DMS53 (cell line): ENCODE results near the gene ALG6.
"Not testable (repeated sequence)": the region's sequence is repeated elsewhere in the genome, so short reads cannot be mapped to it uniquely, and the experiment has no call there.

Source experiments
- DNase-seq: peaks from one replicate; lab custom pipeline; 2025; lab: John Stamatoyannopoulos, UW

The ALG6 gene

DNA sequence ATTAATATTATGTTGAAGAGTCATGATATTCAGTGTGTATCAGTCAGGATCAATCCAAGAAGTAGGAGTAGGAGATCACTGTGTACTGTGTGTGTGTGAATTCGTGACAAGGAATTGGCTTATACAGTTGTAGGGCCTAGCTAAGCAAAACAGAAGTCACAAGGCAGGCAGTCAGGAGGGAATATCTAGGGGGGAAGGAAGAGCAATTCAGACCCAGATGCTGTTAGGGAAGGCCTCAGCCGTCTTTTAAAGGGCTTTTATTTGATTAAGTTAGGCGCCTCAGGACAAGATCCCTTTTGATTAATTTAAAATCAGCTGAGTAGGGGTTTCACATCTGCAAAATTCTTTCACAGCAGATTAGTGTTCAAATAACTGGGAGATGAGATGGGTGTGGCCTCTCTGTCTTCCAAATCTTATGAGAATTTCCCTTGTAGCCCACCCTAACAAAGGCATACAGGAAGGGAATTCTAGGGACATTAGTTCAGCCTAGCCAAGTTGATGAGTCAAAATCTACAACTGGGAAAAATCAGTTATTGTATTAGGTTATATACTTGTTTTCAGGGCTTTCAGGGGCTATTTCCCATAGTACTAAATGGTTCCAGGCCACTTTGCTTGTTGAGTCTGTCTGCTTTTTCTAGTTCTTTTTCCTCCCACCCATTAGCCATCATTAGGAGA is 47.4 kb downstream of the ALG6 start:
- no peak for DNase-seq

DNA sequence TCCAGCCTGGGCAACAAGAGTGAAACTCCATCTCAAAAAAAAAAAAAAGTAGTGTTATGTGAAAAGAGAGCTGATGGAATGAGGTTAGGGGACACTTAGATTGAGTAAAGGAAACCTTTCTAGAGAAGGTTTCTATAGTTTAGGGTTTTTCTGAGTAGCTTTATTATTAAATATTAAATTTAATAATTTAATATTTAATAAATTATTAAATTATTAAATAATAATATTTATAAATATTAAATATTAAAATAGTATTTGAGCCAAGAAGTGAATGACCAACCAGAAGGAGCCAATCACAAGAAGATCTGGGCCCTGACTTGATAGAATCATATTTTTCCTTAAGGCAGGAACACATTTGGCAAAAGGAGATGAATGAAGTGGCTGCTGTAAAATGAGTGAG is 50.7 kb downstream of the ALG6 start:
- DNase-seq, result no peak

DNA sequence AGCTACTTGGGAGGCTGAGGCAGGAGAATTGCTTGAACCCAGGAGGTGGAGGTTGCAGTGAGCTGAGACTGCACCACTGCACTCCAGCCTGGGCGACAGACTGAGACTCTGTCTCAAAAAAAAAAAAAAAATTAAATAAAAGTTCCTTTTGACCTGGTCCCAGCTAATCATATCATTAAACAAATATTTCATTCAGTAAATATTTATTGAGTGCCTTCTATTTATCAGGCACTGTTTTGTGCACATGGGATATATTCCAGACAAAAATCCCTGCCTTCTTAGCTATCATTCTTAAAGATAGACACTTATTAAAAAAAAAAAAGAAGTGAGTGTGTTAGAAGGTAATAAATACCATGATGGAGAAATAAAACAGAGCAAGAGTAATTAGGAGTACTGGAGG is 53.3 kb downstream of the ALG6 start:
- not testable (repeated sequence) for DNase-seq

DNA sequence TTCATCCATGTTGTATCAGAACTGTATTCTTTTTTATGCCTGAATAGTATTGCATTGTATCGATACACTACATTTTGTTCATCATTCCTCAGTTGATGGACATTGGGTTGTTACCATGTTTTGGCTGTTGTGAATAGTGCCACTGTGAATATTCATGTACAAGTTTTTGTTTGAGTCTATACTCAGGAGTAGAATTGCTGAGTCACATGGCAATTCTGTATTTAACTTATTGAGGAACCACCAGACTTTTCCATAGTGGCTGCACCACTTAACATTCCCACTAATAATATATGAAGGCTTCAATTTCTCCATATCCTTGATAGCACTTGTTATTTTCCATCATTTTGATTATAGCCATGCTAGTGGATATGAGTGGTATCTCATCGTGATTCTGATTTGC is 56.2 kb downstream of the ALG6 start:
- DNase-seq, result no peak

DNA sequence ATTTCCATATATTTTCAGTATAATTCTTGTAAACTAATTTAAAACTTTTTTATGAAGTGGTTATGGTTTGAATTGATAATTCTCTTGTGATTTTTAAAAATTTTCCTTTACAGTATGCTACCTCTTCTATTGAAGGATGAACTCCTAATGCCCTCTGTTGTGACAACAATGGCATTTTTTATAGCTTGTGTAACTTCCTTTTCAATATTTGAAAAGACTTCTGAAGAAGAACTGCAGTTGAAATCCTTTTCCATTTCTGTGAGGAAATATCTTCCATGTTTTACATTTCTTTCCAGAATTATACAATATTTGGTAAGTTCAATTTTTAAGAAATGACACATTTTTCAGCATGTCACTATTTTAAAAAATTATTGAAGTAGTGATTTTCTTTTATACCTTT is 61.4 kb downstream of the ALG6 start:
- no peak for DNase-seq

DNA sequence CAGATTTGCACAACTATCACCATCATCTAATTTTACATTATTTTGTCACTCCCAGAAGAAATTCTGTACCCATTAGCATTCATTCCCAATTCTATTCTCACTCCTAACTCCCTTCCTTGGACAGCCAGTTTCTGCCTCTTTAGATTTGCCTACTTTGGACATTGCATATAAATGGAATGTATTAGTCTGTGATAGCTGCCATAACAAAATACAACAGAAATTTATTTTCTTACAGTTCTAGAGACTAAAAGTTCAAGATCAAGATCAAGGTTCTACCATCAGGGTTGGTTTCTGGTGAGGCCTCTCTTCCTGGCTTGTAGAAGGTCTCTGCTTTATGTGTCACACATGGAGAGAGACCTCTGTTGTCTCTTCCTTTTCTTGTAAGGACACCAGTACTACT is 61.9 kb downstream of the ALG6 start:
- DNase-seq, result no peak

DNA sequence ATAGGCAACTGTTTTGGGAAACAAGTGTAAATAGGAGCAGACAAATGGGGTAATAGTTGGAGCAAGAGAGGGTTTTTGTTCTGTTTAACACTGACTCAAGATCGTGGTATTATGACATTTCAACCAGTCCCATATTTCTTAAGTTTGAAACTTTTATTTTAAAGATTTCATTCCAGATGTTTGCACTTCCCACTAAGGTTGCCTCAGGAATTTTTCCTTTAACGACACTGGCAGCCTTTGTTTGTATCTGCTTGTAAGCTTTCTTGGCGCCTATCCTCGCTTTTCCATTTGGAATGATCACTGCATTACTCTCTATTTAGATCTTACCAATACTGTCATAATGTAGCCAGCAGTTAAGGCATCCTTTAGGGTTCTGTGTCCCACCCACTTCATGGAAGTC is 67.7 kb downstream of the ALG6 start:
- no peak for DNase-seq

DNA sequence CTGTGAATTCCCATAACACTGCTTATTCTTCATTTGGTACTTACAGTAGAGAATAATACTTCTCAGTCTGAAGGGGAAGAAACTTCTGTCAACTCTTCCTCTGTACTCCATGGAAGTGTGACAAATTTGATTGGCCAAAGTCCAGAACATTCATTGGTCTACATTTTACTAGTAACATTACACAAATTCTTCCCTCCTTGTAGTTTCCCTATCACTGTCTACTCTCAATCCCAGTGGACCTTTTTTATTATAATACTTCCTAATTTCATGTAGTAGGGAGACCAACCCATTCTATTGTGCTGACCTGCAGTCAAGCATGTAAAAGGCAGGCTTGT is 74.7 kb downstream of the ALG6 start:
- no peak for DNase-seq

DNA sequence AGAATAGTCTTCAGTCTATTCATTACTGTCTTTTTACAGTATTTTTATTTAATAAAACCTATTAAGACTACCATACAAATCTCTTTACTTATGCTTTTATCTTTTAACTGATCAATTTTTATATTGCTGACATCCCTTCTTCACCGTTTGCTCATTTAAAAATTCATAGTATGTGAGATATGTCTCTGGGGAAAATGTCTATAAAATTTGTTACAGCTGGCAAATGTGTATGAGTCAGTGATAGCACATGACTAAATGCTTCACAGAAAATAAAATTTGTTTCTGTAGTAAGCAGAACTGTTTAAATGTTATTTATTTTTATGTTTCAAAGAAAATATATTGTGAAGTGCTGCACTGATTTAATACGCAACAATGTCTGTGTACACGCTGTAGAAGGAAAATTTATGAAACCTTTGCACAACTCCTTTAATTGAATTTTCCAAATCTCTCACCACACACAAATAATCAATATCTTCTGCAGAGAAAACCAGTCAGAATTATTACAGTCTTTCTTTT is 81.4 kb downstream of the ALG6 start:
- no peak for DNase-seq

DNA sequence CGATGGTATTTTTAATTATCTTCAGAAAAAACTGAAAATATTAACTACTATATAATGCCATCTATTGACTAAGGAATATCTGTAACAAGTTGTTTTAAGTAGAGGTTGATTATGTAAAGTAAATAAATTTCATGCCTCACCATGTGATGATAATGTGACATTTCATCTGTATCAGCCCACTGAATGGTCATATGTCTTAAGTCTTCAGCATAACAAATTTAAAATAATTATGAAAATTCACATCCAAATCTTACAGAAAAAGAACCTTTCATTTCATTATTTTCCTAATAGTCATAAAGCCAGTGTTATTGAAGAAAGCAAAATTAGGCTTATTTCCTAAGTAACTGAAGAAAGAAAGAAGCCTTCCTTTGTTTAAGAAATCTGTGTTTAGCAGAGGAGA is 83.0 kb downstream of the ALG6 start:
- no peak for DNase-seq

DNA sequence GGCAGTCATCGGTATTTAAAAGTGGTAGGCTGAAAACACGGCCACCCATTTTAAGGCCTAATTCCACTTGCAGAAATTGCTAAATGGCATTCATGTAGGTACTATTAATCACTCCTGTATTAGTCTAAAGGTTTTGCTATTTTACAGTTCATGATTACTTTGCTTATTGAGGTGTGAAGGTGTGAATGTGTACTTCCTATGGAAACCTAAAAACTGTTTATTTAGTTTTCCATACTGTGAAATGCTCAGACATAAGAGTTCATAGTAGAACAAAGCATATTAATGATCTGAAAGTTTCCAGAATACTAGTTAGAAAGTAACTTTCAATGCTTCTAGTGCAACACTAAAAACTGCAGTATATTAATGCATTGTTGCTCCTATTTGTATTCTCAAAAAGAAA is 85.8 kb downstream of the ALG6 start:
- no peak for DNase-seq

DNA sequence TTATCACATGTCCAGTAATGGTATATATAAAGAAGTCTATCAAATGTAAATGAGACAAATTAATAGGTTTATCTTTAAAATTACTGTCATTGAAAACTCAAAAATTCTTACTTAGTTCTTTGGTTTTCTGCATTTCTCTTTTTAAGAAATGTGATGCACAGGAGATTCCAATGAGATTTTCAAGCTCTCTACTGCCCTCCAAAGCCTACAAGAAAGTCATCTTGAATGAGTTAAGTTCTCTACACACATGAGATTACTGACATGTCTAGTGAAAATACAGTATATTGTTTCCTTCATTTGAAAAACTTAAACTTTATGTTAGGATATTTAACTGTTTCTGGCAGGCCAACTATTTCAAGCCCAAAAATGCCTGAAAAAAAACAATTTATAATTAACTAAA is 86.8 kb downstream of the ALG6 start:
- DNase-seq, result peak; percentile 38

DNA sequence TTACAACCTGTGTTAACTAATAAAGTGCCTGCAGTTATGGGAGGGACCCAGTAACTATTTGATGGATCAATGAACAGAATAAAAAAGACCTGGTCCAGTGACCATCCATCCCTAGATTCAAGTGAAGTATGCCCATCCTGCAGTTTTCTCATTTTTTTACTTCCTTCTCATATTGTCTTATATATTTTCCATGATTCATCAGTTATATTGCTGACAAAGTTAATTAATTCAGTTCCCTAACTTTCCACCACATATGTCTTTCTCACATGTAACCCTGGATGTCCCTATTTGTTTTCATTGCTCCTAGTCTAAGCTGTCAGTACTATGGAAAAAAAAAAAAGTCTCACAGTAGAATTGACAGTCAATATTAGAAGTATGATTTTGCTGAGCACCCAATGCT is 91.3 kb downstream of the ALG6 start:
- DNase-seq, result no peak

DNA sequence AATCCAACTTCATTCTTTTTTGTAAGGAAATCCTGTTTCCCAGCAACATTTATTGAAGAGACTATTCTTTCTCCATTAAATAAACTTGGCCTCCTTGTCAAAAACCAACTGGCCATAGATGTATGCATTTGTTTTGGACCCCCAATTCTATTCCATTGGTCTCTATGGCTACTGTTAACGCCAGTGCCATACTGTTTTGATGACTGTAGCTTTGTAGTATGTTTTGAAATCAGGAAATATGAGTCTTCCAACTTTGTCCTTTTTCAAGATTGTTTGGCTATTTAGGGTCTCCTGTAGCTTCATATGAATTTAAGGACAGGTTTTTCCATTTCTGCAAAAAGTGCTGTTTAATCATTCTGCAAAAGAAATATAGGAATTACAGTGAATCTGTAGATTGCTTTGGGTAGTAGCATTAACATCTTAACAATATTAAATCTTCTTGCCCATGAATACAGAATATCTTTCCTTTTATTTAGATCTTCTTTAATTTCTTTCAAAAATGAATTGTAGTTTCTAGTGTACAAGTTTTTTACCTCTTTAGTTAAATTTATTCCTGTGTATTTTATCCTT is 94.3 kb downstream of the ALG6 start:
- no peak for DNase-seq

DNA sequence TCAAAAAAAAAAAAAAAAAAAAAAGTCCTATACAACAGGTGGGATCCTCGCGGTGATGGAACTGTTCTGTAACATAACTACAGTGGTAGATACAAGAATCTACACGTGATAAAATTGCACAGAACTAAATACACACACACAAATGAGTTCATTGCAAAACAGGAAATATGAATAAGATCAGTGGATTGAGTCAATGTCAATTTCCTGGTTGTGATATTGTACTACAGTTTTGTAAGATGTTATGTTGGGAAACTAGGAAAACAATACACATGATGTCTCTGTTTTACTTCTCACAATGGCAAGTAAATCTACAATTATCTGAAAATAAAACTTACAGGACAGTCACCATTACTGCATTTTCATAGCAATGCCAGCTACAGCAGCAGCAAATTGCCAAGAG is 95.8 kb downstream of the ALG6 start:
- DNase-seq, result no peak

DNA sequence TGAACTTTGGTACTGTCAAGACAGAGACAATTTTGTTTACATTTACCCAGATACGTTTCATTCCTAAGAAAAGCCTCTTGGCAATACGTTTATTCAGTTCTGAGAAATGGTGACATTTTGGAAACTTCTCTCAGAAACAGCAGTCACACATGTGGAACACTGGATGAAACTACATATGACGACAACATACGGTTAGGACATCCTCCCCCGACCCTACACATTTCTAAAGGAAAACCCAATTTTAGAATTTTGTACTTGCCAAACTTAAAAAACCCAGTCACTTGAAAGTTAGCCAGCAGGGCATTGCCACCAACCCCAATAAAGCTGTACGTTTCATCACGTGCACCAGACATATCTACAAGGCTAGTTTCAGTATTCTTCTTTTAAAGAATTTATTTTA is 98.8 kb downstream of the ALG6 start:
- no peak for DNase-seq

DNA sequence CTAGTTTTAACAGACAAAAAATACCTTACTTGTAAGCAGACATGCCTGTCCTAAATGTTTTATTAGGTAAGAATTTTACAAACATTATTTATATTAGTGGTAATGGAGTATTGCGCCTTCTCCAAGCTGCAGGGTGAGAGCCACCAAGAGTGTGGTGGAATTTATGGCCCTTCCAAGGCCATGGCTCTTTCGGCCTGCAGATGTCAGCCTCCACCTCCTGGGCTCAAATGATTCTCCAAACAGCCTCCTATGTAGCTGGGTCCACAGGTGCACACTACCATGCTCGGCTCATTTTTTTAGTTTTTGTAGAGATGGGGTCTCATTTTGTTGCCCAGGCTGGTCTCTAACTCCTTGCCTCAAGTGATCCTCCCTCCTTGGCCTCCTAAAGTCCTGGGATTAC is 99.3 kb downstream of the ALG6 start:
- DNase-seq, result peak; percentile 27

DNA sequence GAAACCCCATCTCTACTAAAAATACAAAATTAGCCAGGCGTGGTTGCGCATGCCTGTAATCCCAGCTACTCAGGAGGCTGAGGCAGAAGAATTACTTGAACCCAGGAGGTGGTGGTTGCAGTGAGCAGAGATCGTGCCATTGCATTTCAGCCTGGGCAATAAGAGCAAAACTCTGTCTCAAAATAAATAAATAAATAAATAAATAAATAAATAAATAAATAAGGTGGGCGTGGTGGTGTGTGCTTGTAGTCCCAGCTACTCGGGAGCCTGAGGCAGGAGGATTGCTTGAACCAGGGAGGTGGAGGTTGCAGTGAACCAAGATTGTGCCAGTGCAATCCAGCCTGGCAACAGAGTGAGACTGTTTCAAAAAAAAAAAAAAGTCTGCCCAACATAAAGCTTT is 101.3 kb downstream of the ALG6 start:
- not testable (repeated sequence) for DNase-seq

DNA sequence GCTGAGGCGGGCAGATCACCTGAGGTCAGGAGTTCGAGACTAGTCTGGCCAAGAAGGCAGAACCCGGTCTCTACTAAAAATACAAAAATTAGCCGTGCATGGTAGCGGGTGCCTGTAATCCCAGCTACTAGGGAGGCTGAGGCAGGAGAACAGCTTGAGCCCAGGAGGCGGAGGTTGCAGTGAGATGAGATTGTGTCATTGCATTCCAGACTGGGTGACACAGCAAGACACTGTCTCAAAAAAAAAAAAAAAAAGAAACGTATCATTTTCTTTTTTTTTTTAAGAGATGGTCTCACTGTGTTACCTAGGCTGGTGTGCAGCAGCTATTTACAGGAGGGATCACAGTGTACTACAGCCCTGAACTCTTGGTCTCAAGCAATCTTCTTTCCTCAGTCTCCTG is 108.3 kb downstream of the ALG6 start:
- DNase-seq, result no peak

DNA sequence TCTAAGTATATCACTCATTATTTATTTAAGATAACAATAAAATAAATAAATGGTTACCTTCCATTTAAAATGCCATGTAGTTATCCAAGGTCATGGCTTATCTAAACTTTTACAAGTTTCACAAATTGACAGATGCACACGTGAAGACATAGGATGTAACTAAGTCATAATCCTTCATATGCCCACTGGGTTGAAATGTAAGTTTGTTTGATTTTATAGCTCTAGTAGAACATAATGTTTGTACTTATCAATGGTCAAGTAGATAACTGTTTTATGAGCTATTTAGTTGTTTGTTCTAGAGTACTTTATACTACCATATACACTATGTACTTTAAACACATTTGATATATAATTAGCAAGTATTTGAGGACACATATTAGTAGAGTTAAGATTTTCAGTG is 112.6 kb downstream of the ALG6 start:
- no peak for DNase-seq

DNA sequence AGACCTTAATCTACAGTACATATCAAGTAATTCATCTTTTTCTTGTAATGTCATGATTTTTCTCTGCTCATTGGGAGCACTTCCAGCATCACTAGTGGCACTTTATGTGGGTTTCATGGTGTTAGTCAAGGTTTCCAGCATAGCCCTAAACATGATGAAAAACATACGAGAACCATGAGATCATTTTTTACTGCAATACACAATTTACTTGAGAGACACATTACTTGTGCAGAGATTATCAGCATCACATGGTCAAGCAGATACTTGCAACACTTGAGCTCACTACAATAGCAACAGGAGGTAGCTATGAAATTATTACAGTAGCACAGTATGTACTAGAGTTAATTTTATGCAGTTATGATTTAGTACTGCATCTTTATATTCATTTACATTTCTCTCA is 119.2 kb downstream of the ALG6 start:
- DNase-seq, result no peak

DNA sequence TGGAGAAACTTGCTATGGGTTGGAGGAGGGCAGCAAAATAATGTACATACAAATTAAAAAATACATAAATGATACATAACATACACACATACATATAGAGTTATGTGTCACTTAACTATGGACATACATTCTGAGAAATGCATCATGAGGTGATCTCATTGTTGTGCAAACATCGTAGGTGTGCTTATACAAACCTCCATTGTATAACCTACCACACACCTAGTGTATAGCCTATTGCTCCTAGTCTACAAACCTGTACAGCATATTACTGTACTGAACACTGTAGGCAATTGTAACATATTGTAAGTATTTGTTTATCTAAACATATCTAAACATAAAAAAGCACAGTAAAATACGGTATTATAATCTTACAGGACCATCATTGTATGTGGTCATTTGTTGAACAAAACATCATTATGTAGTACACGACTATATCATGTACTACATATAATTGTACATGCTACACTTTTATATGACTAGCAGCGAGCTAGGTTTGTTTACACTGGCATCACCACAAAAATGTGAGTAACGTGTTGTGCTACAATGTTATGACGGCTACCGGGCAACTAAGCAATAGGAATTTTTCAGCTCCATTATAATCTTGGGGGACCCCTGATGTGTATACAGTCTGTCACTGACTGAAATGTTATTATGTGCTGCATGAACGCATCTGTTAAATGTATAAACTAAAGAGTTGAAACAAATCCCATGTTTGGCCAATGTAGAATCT is 120.1 kb downstream of the ALG6 start:
- peak; percentile 73 for DNase-seq
